AG04449 (cell line): ENCODE measurements around the gene TUSC2.

ENCODE experiments used
- CTCF ChIA-PET: fragments of 350-600 bp; formaldehyde crosslinking; extraction: SDS; loops from one replicate; lab custom pipeline; 2021; ENCODE audit warnings: antibody characterized with exemption; lab: Yijun Ruan, JAX
- POLR2A ChIA-PET: fragments of 400-600, 350-600 bp; formaldehyde crosslinking; extraction: SDS; loops from one replicate; lab custom pipeline; 2020; ENCODE audit warnings: antibody characterized with exemption, inconsistent platforms; lab: Yijun Ruan, JAX
- DNase-seq: peaks from one replicate; pipeline ENCODE4 v3.0.0-alpha.2; 2010; ENCODE audit warnings: low read depth, low spot score
- H3K4me3 ChIP-seq: 2 replicates; pipeline ENCODE4 v1.5.1; 2011; ENCODE audit warnings: low read depth, mild to moderate bottlenecking, control low read depth, low read length
- TF ChIP-seq, protein P1 (sequence below): IDR thresholded peaks from one replicate; pipeline ENCODE4 v1.5.1; 2011; ENCODE audit warnings: mild to moderate bottlenecking, moderate library complexity, low read length, control low read depth, inconsistent platforms; ENCODE audit not compliant: insufficient read depth; ENCODE audit errors: missing control alignments

Gene TUSC2

DNA sequence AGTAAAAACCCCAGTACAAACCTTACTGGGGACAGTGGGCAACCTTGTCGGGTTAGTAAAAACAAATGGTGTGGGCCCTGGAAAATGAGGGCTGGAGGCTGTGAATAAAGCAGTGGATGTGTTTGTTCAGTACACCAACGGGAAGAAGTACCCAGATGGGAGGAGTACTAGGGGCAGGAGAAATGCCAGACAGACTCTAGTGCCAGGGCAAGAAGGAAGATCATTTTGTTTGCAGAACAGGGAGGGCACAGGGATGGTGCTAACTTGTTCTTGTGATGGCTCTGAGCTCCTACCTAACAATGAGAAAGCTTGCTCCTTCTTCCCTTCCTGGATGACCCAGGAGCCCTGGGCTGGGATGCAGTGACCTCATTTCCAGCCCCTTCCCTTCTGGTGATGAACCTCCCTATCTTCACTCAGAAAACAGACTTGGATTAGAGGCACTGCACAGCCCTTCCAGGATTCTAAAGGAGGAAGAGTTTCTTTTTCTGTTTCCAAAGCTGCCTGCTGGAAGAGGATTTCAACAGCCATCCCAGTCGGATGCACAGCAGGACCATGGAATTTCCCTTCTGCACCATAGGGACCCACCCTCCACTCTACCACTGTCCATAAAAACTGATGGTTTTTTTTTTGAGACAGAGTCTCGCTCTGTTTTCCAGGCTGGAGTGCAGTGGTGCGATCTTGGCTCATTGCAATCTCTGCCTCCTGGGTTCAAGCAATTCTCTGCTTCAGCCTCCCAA lies 6.5 kb upstream of the TUSC2 start:
- DNase-seq: no peak
- CTCF ChIA-PET: interaction anchor here (1.0 to 3.0 kb wide), 6 partner anchors 11 to 208 kb away, joined by 3 to 18 read pairs (median 3); partner anchors contain the start of gene HYAL2
- TF ChIP-seq, protein P1, sequence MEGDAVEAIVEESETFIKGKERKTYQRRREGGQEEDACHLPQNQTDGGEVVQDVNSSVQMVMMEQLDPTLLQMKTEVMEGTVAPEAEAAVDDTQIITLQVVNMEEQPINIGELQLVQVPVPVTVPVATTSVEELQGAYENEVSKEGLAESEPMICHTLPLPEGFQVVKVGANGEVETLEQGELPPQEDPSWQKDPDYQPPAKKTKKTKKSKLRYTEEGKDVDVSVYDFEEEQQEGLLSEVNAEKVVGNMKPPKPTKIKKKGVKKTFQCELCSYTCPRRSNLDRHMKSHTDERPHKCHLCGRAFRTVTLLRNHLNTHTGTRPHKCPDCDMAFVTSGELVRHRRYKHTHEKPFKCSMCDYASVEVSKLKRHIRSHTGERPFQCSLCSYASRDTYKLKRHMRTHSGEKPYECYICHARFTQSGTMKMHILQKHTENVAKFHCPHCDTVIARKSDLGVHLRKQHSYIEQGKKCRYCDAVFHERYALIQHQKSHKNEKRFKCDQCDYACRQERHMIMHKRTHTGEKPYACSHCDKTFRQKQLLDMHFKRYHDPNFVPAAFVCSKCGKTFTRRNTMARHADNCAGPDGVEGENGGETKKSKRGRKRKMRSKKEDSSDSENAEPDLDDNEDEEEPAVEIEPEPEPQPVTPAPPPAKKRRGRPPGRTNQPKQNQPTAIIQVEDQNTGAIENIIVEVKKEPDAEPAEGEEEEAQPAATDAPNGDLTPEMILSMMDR: no peak
- peak overlapping the region; percentile 21 for H3K4me3 ChIP-seq
- POLR2A ChIA-PET: no interaction called here

DNA sequence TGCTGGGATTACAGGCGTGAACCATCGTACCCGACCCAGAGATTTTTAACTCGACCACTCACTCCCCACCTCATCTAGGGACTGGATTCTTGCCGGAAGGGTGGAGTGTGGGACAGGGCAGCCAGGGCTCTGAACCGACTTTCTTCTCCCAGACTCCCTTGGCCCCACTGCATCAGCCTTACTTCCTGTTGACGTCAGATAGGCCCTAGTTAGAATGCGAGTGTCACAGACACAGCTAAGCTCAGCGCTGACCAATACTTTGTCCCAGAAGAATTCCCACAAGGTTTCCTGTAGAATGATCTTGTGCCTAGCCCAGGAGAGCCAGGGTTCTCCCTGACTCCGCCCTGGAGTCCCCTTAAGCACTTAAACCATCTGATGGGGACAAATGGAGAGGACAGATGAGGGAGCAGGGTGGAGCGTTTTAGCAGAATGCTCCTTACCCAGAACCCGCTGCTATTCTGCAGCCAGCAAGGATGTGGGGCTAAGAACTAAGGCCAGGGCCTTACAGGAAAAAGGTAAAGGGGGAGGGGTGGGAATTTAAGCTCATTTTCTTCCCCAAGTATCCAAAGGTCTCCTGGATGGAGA lies 5.8 kb upstream of the TUSC2 start:
- ChIA-PET CTCF (interaction anchor here (1.0 to 3.0 kb wide), 5 partner anchors 11 to 208 kb away, joined by 3 to 18 read pairs (median 3); partner anchors contain the start of gene HYAL2), POLR2A (interaction anchor here (1.2 kb wide), 1 partner anchor 12 kb away, joined by 3 read pairs; no protein-coding TSS in a partner anchor)
- DNase-seq: no peak
- peak overlapping the region; percentile 15 for H3K4me3 ChIP-seq
- TF ChIP-seq, protein P1: no peak

DNA sequence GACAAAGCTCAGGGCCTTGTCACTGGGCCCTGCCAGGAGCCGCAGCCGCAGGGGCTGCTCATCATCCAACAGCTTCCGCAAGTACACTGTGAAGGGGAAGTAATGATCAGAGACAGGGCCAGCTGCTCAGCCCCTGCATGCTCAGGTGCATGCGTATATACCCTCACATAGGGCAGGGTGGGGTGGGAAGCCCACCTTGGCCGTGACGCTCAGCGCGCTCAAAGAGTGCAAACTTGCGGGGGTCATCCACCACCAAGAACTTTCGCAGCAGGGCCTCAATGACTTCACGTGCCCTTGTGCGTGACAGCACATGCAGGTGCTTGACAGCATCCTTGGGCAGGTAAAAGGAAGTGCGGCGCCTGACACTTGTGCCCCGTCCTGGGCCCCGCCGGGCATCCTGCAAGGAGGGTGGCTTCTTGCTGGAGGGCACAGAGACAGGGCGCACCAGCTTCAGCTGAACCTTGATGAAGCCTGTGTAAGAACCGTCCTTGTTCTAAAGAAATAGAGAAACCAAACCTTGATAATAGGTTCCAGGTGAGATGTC lies 3.4 kb upstream of the TUSC2 start:
- TF ChIP-seq, protein P1: no peak
- POLR2A ChIA-PET: no interaction called here
- DNase-seq: no peak
- CTCF ChIA-PET: interaction anchor here (1.9 kb wide), 1 partner anchor 10 kb away, joined by 7 read pairs; the partner anchor contains the start of gene HYAL2
- no peak overlapping the region for H3K4me3 ChIP-seq

DNA sequence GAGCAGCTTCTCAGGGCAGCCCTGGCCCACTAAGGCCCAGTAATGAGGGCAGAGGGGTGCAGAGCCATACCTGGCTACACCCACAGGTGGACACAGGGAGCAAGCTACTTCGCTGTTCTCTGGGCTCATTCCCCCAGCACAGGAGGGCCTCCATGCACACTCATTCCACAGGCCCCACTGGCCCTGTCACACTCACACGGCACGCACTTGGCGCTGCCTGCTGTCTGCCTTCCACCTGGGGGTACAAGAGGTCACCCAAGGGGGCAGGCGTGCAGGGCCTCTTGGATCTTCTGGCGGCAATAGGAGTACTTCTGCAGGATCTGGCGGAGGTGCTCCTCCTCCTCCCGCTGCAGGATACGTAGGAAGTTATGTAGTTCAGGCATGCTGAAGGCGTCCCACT lies 2.3 kb upstream of the TUSC2 start:
- CTCF ChIA-PET: interaction anchor here (1.9 kb wide), 1 partner anchor 9 kb away, joined by 7 read pairs; the partner anchor contains the start of gene HYAL2
- TF ChIP-seq, protein P1: no peak
- H3K4me3 ChIP-seq: no peak overlapping the region
- no peak for DNase-seq
- POLR2A ChIA-PET: no interaction called here

DNA sequence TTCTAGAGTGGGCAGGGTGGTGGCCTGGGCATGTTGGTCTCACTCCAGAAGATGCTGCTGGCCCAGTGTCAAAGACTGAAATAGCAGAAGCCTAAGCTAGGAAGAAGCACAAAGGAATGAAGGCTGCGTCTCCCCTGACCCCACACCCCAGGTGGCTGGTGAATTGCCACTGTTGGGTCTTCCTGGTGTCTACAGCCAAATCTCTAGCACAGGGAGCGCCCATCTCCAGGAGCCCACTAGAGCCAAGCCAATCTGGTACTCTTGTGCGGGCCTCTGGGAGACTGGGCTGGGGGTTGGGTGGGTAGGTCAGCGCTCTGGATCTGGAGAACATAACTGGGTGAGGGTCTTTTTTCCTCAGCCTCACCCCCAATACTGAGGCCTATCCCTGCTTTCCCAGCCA lies 894 bp downstream of the TUSC2 start:
- DNase-seq: no peak
- peak overlapping the region; percentile 83 for H3K4me3 ChIP-seq
- ChIA-PET CTCF (interaction anchor here (0.8 to 3.9 kb wide), 6 partner anchors 10 to 133 kb away, joined by 3 to 29 read pairs (median 6); partner anchors contain the start of genes HYAL3 and NAA80), POLR2A (interaction anchor here (0.6 to 2.2 kb wide), 4 partner anchors 9 to 63 kb away, joined by 3 to 31 read pairs (median 6); partner anchors contain the start of gene IFRD2)
- TF ChIP-seq, protein P1: no peak
